Trophoblast cell (in vitro differentiated cells and primary cell): ENCODE results near the gene LONP2.

Experiments used
- DNase-seq, 2 donors: peaks; one replicate each; pipeline ENCODE4 v3.0.0-alpha.2; 2016
- H2AFZ ChIP-seq: 2 replicates; pipeline ENCODE4 v1.6.1; 2013; ENCODE audit warnings: low read length, moderate library complexity, mild to moderate bottlenecking; ENCODE audit not compliant: insufficient read depth, poor library complexity
- H2AK5ac ChIP-seq: 2 replicates; pipeline ENCODE4 v1.6.1; 2013; ENCODE audit warnings: mild to moderate bottlenecking, low read length
- H2BK120ac ChIP-seq: 2 replicates; pipeline ENCODE4 v1.6.1; 2013; ENCODE audit warnings: low read length, mild to moderate bottlenecking, moderate library complexity; ENCODE audit not compliant: insufficient read depth, poor library complexity
- H2BK12ac ChIP-seq: 2 replicates; pipeline ENCODE4 v1.6.1; 2013; ENCODE audit warnings: mild to moderate bottlenecking, low read length, moderate library complexity
- H2BK5ac ChIP-seq: 2 replicates; pipeline ENCODE4 v1.6.1; 2013; ENCODE audit warnings: low read length, low read depth, moderate library complexity, mild to moderate bottlenecking; ENCODE audit not compliant: poor library complexity
- H3K14ac ChIP-seq: 2 replicates; pipeline ENCODE4 v1.6.1; 2013; ENCODE audit warnings: mild to moderate bottlenecking, low read length
- H3K18ac ChIP-seq: 2 replicates; pipeline ENCODE4 v1.6.1; 2013; ENCODE audit warnings: mild to moderate bottlenecking, low read length
- H3K23ac ChIP-seq: 2 replicates; pipeline ENCODE4 v1.6.1; 2013; ENCODE audit warnings: low read length
- H3K27ac ChIP-seq: 2 replicates; pipeline ENCODE4 v1.5.1; 2013; ENCODE audit warnings: low read depth, mild to moderate bottlenecking, inconsistent platforms, low read length, moderate library complexity
- H3K27me3 ChIP-seq: 2 replicates; pipeline ENCODE4 v1.6.1; 2013; ENCODE audit warnings: inconsistent platforms, mild to moderate bottlenecking, low read length, moderate library complexity; ENCODE audit not compliant: insufficient read depth
- H3K36me3 ChIP-seq, 2 experiments: 1 replicate in 1 of 2; 2 replicates in 1 of 2; pipeline ENCODE4 v1.6.1; 2013; ENCODE audit warnings: low read length in 2 of 2, mild to moderate bottlenecking in 2 of 2, moderate library complexity in 1 of 2; ENCODE audit not compliant: insufficient read depth in 2 of 2, control insufficient read depth in 1 of 2
- H3K4ac ChIP-seq: 2 replicates; pipeline ENCODE4 v1.6.1; 2013; ENCODE audit warnings: low read depth, mild to moderate bottlenecking, low read length, moderate library complexity
- H3K4me1 ChIP-seq, 2 experiments: 1 replicate in 1 of 2; 2 replicates in 1 of 2; pipeline ENCODE4 v1.6.1; 2013; ENCODE audit warnings: low read length in 2 of 2, mild to moderate bottlenecking in 2 of 2, moderate library complexity in 1 of 2; ENCODE audit not compliant: insufficient read depth in 2 of 2, control insufficient read depth in 1 of 2
- H3K4me2 ChIP-seq: 2 replicates; pipeline ENCODE4 v1.6.1; 2013; ENCODE audit warnings: inconsistent platforms, mild to moderate bottlenecking, low read length, moderate library complexity
- H3K4me3 ChIP-seq: 2 replicates; pipeline ENCODE4 v1.5.1; 2013; ENCODE audit warnings: mild to moderate bottlenecking, low read depth, low read length, inconsistent platforms
- H3K79me1 ChIP-seq: one replicate; pipeline ENCODE4 v1.6.1; 2013; ENCODE audit warnings: low read length
- H3K79me2 ChIP-seq: 2 replicates; pipeline ENCODE4 v1.6.1; 2013; ENCODE audit warnings: low read length, mild to moderate bottlenecking; ENCODE audit not compliant: control insufficient read depth, insufficient read depth, poor library complexity
- H3K9ac ChIP-seq: 2 replicates; pipeline ENCODE4 v1.6.1; 2013; ENCODE audit warnings: mild to moderate bottlenecking, low read length
- H3K9me3 ChIP-seq: 2 replicates; pipeline ENCODE4 v1.6.1; 2013; ENCODE audit warnings: low read depth, mild to moderate bottlenecking, control low read depth, inconsistent platforms, low read length; ENCODE audit not compliant: insufficient read depth
- H4K12ac ChIP-seq: 2 replicates; pipeline ENCODE4 v1.6.1; 2013; ENCODE audit warnings: low read depth, mild to moderate bottlenecking, low read length, moderate library complexity
- H4K8ac ChIP-seq: 2 replicates; pipeline ENCODE4 v1.6.1; 2013; ENCODE audit warnings: low read depth, mild to moderate bottlenecking, low read length, moderate library complexity
- H4K91ac ChIP-seq: one replicate; pipeline ENCODE4 v1.6.1; 2013; ENCODE audit warnings: low read depth, mild to moderate bottlenecking, low read length, moderate library complexity
- WGBS: extraction: QIAGEN DNeasy Blood & Tissue Kit; methylation state at CpG from one replicate; pipeline ENCODE4 v1.1.7; 2013; ENCODE audit warnings: missing lambda C conversion rate; ENCODE audit not compliant: insufficient read length, insufficient coverage; ENCODE audit errors: extremely low coverage; 5-methylcytosine and 5-hydroxymethylcytosine counted together

Gene LONP2

DNA sequence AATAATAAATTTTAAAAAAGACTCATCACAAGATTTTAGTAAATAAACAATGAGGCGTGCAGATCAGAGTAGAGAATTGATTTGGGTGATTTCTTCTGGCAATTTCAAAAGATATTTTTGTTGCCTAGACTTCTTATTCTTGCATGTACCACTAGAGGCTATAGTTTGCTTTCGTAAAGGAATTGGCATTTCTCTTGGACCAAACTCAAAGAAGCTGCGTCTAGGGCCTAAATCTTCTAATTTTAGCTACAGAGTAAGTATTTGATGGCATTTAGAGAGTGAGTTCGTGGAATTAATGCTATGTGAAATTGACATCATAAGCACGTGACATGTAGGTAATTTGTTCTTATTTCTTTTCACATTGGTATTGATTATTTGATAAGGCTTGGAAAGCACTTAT lies 27.6 kb downstream of the LONP2 start:
- H3K4ac ChIP-seq = no peak overlapping the region
- H3K18ac ChIP-seq = no peak overlapping the region
- H2AFZ ChIP-seq = no peak overlapping the region
- no peak overlapping the region for H3K9ac ChIP-seq
- no peak overlapping the region for H2BK12ac ChIP-seq
- H2AK5ac ChIP-seq = no peak overlapping the region
- no peak overlapping the region for H3K4me3 ChIP-seq
- H3K9me3 ChIP-seq = no peaks in the 10 kb centered on the region
- no peak overlapping the region for H3K27ac ChIP-seq
- H3K4me2 ChIP-seq = no peak overlapping the region
- H3K23ac ChIP-seq = no peak overlapping the region
- H3K4me1 ChIP-seq = no peaks in the 10 kb centered on the region
- peaks cover 0 to 3% of the 10 kb centered on the region in 2 experiments for H3K36me3 ChIP-seq
- no CpG with 5 or more reads among the region's 5 CpGs for WGBS
- H4K8ac ChIP-seq = no peak overlapping the region
- H3K79me2 ChIP-seq = no peaks in the 10 kb centered on the region
- no peak overlapping the region for H4K91ac ChIP-seq
- no peaks in the 10 kb centered on the region for H3K79me1 ChIP-seq
- no peak overlapping the region for H2BK120ac ChIP-seq
- no peak overlapping the region for H2BK5ac ChIP-seq
- no peaks in the 10 kb centered on the region for H3K27me3 ChIP-seq
- no peak for DNase-seq
- no peak overlapping the region for H3K14ac ChIP-seq
- no peak overlapping the region for H4K12ac ChIP-seq

- Histone ChIP-seq H3K79me1 (no peaks in the 10 kb centered on the region), H2BK5ac (no peak overlapping the region), H3K4ac (no peak overlapping the region), H2BK120ac (no peak overlapping the region), H2AK5ac (no peak overlapping the region), H3K9me3 (no peaks in the 10 kb centered on the region), H4K8ac (no peak overlapping the region), H3K9ac (no peak overlapping the region), H4K91ac (no peak overlapping the region), H2BK12ac (no peak overlapping the region), H3K14ac (no peak overlapping the region), H3K79me2 (no peaks in the 10 kb centered on the region), H2AFZ (no peak overlapping the region), H3K27me3 (no peaks in the 10 kb centered on the region), H3K4me3 (no peak overlapping the region), H3K27ac (no peak overlapping the region), H3K4me1 (no peaks in the 10 kb centered on the region), H3K4me2 (no peak overlapping the region), H3K18ac (no peak overlapping the region), H3K36me3 (peaks cover 2 to 3% of the 10 kb centered on the region in 2 experiments), H4K12ac (no peak overlapping the region), H3K23ac (no peak overlapping the region)
- DNase-seq = no peak
- 100% methylated on average over 1 of the region's 8 CpGs for WGBS
Observed at GRCh38 chr16:48272837-48273421, 28.8 kb downstream of the LONP2 start.

DNA sequence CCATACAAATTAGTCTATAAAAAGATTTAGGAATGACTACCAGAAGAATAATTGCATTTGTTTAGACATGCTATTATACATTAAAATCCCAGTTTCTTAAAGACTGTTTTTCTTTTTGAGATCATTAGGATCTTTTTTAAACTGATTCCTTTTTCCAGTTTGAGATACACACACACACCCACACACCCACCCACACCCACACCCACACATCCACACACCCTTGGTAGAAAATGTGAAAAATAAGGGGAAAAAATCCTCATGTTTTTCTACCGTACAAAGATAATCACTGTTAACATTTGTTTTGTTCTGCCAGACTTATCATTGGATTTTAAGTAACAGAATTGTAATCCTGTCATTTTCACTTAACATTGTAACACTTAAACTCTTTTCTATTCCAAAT lies 30.4 kb downstream of the LONP2 start:
- no peaks in the 10 kb centered on the region for H3K9me3 ChIP-seq
- no peak overlapping the region for H2AFZ ChIP-seq
- H3K27me3 ChIP-seq = no peaks in the 10 kb centered on the region
- no peak overlapping the region for H3K27ac ChIP-seq
- H2BK120ac ChIP-seq = no peak overlapping the region
- H3K36me3 ChIP-seq = peaks cover 2 to 3% of the 10 kb centered on the region in 2 experiments
- H4K8ac ChIP-seq = no peak overlapping the region
- no peak overlapping the region for H4K91ac ChIP-seq
- no peak overlapping the region for H2BK12ac ChIP-seq
- H3K14ac ChIP-seq = no peak overlapping the region
- H3K79me2 ChIP-seq = no peaks in the 10 kb centered on the region
- H3K4me1 ChIP-seq = no peaks in the 10 kb centered on the region
- no peak overlapping the region for H3K4ac ChIP-seq
- no peak overlapping the region for H4K12ac ChIP-seq
- no peak overlapping the region for H3K4me2 ChIP-seq
- no peak overlapping the region for H2BK5ac ChIP-seq
- no peaks in the 10 kb centered on the region for H3K79me1 ChIP-seq
- no peak for DNase-seq
- no CpG with 5 or more reads among the region's 1 CpG for WGBS
- no peak overlapping the region for H3K4me3 ChIP-seq
- H3K23ac ChIP-seq = no peak overlapping the region
- H3K9ac ChIP-seq = no peak overlapping the region
- no peak overlapping the region for H3K18ac ChIP-seq
- no peak overlapping the region for H2AK5ac ChIP-seq

GRCh38 chr16:48276102-48276501 lies 32.0 kb downstream of the LONP2 start:
- no peak overlapping the region for H2AFZ ChIP-seq
- H3K9me3 ChIP-seq = no peaks in the 10 kb centered on the region
- WGBS = no CpG with 5 or more reads among the region's 4 CpGs
- H3K23ac ChIP-seq = no peak overlapping the region
- H3K4me2 ChIP-seq = no peak overlapping the region
- peak in 1 of 2 donors; percentile 27 for DNase-seq
- H4K12ac ChIP-seq = no peak overlapping the region
- no peak overlapping the region for H2BK120ac ChIP-seq
- no peak overlapping the region for H2AK5ac ChIP-seq
- H3K79me1 ChIP-seq = no peaks in the 10 kb centered on the region
- H3K9ac ChIP-seq = no peak overlapping the region
- no peaks in the 10 kb centered on the region for H3K27me3 ChIP-seq
- H3K14ac ChIP-seq = no peak overlapping the region
- peaks cover 0 to 2% of the 10 kb centered on the region in 2 experiments for H3K36me3 ChIP-seq
- H4K91ac ChIP-seq = no peak overlapping the region
- no peak overlapping the region for H3K4me3 ChIP-seq
- no peak overlapping the region for H3K18ac ChIP-seq
- H3K4ac ChIP-seq = no peak overlapping the region
- H3K4me1 ChIP-seq = no peaks in the 10 kb centered on the region
- no peak overlapping the region for H4K8ac ChIP-seq
- H2BK12ac ChIP-seq = no peak overlapping the region
- H3K27ac ChIP-seq = no peak overlapping the region
- no peak overlapping the region for H2BK5ac ChIP-seq
- no peaks in the 10 kb centered on the region for H3K79me2 ChIP-seq
